AG10803 (cell line): ENCODE data around the gene IER3.
A peak's percentile ranks its signal among the peaks of the same experiment; 100 is the strongest.

Source experiments
- DNase-seq: peaks from one replicate; pipeline ENCODE4 v3.0.0; 2010; ENCODE audit warnings: low read depth
- H3K4me3 ChIP-seq: 2 replicates; pipeline ENCODE4 v1.5.1; 2011; ENCODE audit warnings: mild to moderate bottlenecking, low read length, control low read depth
- TF ChIP-seq, protein P1 (sequence below): conservative IDR thresholded peaks from 2 replicates; pipeline ENCODE4 v1.5.1; 2011; ENCODE audit warnings: mild to moderate bottlenecking, low read length, control low read depth, inconsistent platforms

The IER3 gene

DNA sequence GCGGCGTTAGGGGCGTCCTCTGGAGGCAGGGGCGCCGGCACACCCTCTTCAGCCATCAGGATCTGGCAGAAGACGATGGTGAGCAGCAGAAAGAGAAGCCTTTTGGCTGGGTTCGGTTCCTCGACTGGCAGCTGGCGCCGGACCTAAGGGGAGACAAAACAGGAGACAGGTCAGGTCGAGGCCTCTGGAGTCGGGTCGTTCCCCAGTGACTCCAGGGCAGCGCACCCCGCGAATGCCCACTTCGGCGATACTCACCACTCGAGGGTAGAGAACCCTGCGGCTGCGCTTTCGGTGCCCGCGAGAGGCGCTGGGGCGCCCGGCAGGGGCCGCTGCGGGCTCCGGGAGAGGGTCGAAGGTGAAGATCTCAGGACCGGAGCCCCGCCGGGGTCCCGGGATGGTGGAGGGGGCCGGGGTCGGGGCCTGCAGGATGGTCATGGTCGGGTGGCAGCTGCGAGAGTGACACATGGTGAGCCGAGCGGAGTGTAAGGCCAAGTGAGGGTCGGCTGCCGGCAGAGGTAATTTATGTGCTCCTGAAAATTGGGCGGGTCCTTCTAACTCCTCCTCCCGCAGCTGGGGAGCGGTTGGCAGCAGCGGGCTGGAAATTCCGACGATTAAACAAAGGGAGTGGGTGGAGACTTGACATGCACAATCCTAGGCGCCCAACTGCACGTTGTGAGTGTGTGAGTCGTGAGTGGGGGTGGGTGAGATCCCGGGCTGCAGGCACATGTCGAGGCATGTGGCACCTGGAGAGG, at the start of gene IER3:
Gene IER3 (minus strand): TSS at position 494 of the 752 bp plus-strand sequence. CDS start 29 bp downstream, at position 465.
- TF ChIP-seq, protein P1, sequence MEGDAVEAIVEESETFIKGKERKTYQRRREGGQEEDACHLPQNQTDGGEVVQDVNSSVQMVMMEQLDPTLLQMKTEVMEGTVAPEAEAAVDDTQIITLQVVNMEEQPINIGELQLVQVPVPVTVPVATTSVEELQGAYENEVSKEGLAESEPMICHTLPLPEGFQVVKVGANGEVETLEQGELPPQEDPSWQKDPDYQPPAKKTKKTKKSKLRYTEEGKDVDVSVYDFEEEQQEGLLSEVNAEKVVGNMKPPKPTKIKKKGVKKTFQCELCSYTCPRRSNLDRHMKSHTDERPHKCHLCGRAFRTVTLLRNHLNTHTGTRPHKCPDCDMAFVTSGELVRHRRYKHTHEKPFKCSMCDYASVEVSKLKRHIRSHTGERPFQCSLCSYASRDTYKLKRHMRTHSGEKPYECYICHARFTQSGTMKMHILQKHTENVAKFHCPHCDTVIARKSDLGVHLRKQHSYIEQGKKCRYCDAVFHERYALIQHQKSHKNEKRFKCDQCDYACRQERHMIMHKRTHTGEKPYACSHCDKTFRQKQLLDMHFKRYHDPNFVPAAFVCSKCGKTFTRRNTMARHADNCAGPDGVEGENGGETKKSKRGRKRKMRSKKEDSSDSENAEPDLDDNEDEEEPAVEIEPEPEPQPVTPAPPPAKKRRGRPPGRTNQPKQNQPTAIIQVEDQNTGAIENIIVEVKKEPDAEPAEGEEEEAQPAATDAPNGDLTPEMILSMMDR = peak; percentile 64
- DNase-seq = peak; percentile 90
- H3K4me3 ChIP-seq = peak within 1 kb of the TSS; percentile 78

GRCh38 chr6:30793521-30794194, 49.3 kb upstream of the IER3 start:
- peak; percentile 68 for DNase-seq
- TF ChIP-seq, protein P1 = no peak
- no peak overlapping the region for H3K4me3 ChIP-seq

GRCh38 chr6:30792786-30793185, 48.4 kb upstream of the IER3 start:
- TF ChIP-seq, protein P1 = no peak
- H3K4me3 ChIP-seq = no peak overlapping the region
- no peak for DNase-seq

GRCh38 chr6:30790724-30791383, 46.5 kb upstream of the IER3 start:
- no peak for DNase-seq
- no peak overlapping the region for H3K4me3 ChIP-seq
- TF ChIP-seq, protein P1 = no peak

DNA sequence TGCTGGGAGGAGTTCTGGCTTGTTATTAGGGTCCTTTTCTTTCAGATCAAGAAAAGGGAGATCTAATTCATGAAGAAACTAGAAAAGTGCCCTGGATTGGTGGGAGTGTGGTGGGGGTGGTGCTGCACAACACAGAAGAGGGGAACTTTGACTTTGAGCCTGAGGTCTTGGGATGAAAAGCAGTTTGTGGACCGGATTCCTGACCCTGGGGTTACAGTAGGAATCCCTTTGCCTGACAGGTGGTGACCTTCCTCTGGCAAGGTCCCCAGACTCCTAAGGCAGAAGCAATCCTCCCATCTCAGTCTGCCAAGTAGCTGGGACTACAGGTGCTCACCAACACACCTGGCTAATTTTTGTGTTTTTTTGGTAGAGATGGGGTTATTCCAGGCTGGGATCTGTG, 45.3 kb upstream of the IER3 start:
- TF ChIP-seq, protein P1 = no peak

DNA sequence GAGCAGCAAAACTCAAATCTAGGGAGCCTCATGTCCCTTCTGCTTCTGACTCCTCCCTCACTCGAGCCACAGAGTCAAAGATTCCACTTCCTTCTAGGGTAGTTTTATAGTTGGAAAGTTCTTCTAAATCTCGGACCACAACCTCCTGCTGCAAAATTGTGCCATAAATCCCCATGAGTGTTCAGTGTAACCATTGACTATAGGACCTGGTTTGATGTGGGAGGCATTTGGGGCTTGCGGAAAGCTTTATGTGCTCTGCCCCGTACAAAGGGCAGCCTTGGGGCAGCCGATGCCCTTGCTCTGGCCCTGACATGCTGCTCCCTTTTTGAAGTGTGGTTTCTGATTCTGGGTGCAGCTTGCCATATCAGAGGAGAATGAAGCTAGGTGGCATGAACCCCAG, 43.6 kb upstream of the IER3 start:
- TF ChIP-seq, protein P1 = no peak
- peak; percentile 75 for DNase-seq
- H3K4me3 ChIP-seq = no peak overlapping the region

More for the DNA sequence above, 45.3 kb upstream of the IER3 start:
- no peak overlapping the region for H3K4me3 ChIP-seq
- no peak for DNase-seq
